CD4-positive, alpha-beta T cell treated with Interferon gamma for 1 hour (primary cell): ENCODE results near the gene TSPAN10.

Experiments
- DNase-seq: peaks from one replicate; pipeline ENCODE4 v3.0.0-alpha.2; 2020

Gene TSPAN10

GRCh38 chr17:81665205-81666091 lies 28.5 kb downstream of the TSPAN10 start:
- DNase-seq = peak; percentile 32

GRCh38 chr17:81666092-81666341 lies 29.0 kb downstream of the TSPAN10 start:
- DNase-seq = no peak

GRCh38 chr17:81666342-81667191 lies 29.6 kb downstream of the TSPAN10 start, which contains the start of the genes CCDC137 and OXLD1:
CCDC137 (plus strand) TSS chr17:81666737; CDS start chr17:81666767, 30 bp downstream.
OXLD1 (minus strand) TSS chr17:81666605; CDS start chr17:81666577, 28 bp downstream.
- peak; percentile 90 for DNase-seq

- DNase-seq = no peak
Observed at GRCh38 chr17:81667754-81668153, 30.8 kb downstream of the TSPAN10 start.

GRCh38 chr17:81672504-81672903 lies 35.5 kb downstream of the TSPAN10 start:
- no peak for DNase-seq

GRCh38 chr17:81672954-81673353 lies 36.0 kb downstream of the TSPAN10 start:
- no peak for DNase-seq

GRCh38 chr17:81673561-81674258 lies 36.7 kb downstream of the TSPAN10 start:
- DNase-seq = no peak

- peak; percentile 37 for DNase-seq
Observed at GRCh38 chr17:81675515-81676221, 38.7 kb downstream of the TSPAN10 start.

GRCh38 chr17:81676906-81677305 lies 39.9 kb downstream of the TSPAN10 start:
- no peak for DNase-seq

- DNase-seq = no peak
Observed at GRCh38 chr17:81680150-81680549, 43.2 kb downstream of the TSPAN10 start.

GRCh38 chr17:81681672-81682071 lies 44.7 kb downstream of the TSPAN10 start:
- DNase-seq = no peak

- no peak for DNase-seq
Observed at GRCh38 chr17:81682565-81683207, 45.7 kb downstream of the TSPAN10 start.

- no peak for DNase-seq
Observed at GRCh38 chr17:81683208-81683583, 46.2 kb downstream of the TSPAN10 start.

- DNase-seq = peak; percentile 97
Observed at GRCh38 chr17:81683584-81684441, 46.8 kb downstream of the TSPAN10 start, which contains the start of the genes ARL16 and HGS. ARL16 (minus strand) TSS chr17:81683797; CDS start chr17:81683753, 44 bp downstream. HGS (plus strand) TSS chr17:81684011; CDS start chr17:81684067, 56 bp downstream.

GRCh38 chr17:81684442-81684911 lies 47.5 kb downstream of the TSPAN10 start:
- DNase-seq = peak; percentile 38

GRCh38 chr17:81685108-81685507 lies 48.1 kb downstream of the TSPAN10 start:
- no peak for DNase-seq

- DNase-seq = no peak
Observed at GRCh38 chr17:81686614-81687013, 49.6 kb downstream of the TSPAN10 start.

GRCh38 chr17:81687770-81688541 lies 51.0 kb downstream of the TSPAN10 start:
- no peak for DNase-seq

- DNase-seq = no peak
Observed at GRCh38 chr17:81688616-81689015, 51.6 kb downstream of the TSPAN10 start.

- DNase-seq = no peak
Observed at GRCh38 chr17:81690066-81690465, 53.1 kb downstream of the TSPAN10 start.
